ENCODE measurements around the gene VSIR. TPM values are rescaled to one million over a fixed set of nuclear protein-coding genes. Genes with fewer than 3 reads are reported as not detected.

The VSIR gene
- total and polyA plus RNA-seq, 9 of the 15 experiments (the other 6 are each of a cell fraction or from before 2014, with no cell fraction given), result 0.14 to 20.5 (median 9.3) TPM

- TF ChIP-seq, protein P1, sequence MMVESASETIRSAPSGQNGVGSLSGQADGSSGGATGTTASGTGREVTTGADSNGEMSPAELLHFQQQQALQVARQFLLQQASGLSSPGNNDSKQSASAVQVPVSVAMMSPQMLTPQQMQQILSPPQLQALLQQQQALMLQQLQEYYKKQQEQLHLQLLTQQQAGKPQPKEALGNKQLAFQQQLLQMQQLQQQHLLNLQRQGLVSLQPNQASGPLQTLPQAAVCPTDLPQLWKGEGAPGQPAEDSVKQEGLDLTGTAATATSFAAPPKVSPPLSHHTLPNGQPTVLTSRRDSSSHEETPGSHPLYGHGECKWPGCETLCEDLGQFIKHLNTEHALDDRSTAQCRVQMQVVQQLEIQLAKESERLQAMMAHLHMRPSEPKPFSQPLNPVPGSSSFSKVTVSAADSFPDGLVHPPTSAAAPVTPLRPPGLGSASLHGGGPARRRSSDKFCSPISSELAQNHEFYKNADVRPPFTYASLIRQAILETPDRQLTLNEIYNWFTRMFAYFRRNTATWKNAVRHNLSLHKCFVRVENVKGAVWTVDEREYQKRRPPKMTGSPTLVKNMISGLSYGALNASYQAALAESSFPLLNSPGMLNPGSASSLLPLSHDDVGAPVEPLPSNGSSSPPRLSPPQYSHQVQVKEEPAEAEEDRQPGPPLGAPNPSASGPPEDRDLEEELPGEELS (CRISPR knock-in tag; IDR thresholded peaks at IDR 0.05; ENCODE audit: borderline replicate concordance), result no peak
- TF ChIP-seq E2F3 (CRISPR knock-in tag; IDR thresholded peaks at IDR 0.05) (no peak), MXI1 (IDR thresholded peaks at IDR 0.05; ENCODE audit: low read depth, low read length) (no peak), TCF15 (CRISPR knock-in tag; IDR thresholded peaks at IDR 0.05) (no peak), ZNF780A (CRISPR knock-in tag; IDR thresholded peaks at IDR 0.05) (no peak), PHF21A (IDR thresholded peaks at IDR 0.05; ENCODE audit: borderline replicate concordance, low read depth) (no peak), RCOR1 (IDR thresholded peaks at IDR 0.05; ENCODE audit: borderline replicate concordance in 1 of 2, low read depth in 2 of 2, low read length in 2 of 2) (no peak), ZKSCAN8 (CRISPR knock-in tag; IDR thresholded peaks at IDR 0.05) (peak; percentile 64; the same call in 1 of the 2 replicates), ZNF318 (IDR thresholded peaks at IDR 0.05; ENCODE audit: borderline replicate concordance in 1 of 2, low read depth in 1 of 2) (no peak), ZKSCAN1 (IDR thresholded peaks at IDR 0.05; ENCODE audit: low read depth, low read length) (no peak), ZNF79 (CRISPR knock-in tag; IDR thresholded peaks at IDR 0.05; ENCODE audit: low read depth) (0 out of 2 replicates have a peak, but pooled peaks have one; percentile 26), ZNF717 (CRISPR knock-in tag; IDR thresholded peaks at IDR 0.05) (no peak), SRSF1 (IDR thresholded peaks at IDR 0.05; ENCODE audit: low read depth, low read length) (no peak), ZNF589 (CRISPR knock-in tag; IDR thresholded peaks at IDR 0.05; ENCODE audit: low read depth) (peak; percentile 70; the same call in 1 of the 2 replicates), TCF7 (IDR thresholded peaks at IDR 0.05; ENCODE audit: borderline replicate concordance) (no peak)
- TF ChIP-seq, protein P2, sequence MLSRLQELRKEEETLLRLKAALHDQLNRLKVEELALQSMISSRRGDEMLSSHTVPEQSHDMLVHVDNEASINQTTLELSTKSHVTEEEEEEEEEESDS (CRISPR knock-in tag; IDR thresholded peaks at IDR 0.05), result no peak
These were observed 59.9 kb downstream of the VSIR start (continued) for GRCh38 chr10:71713135-71714030.
